Mesenchymal stem cell (in vitro differentiated cells and primary cell): Measurements from ENCODE around the gene PBX3.

Experiments used
- DNase-seq: peaks from one replicate; pipeline ENCODE4 v3.0.0-alpha.2; 2013
- H2AFZ ChIP-seq: one replicate; pipeline ENCODE4 v1.6.1; 2013; ENCODE audit warnings: low read depth, mild to moderate bottlenecking, control low read depth, inconsistent platforms, low read length, moderate library complexity
- H2AK5ac ChIP-seq: 2 replicates; pipeline ENCODE4 v1.6.1; 2013; ENCODE audit warnings: low read length, moderate library complexity, mild to moderate bottlenecking, inconsistent platforms; ENCODE audit not compliant: severe bottlenecking
- H2BK120ac ChIP-seq: one replicate; pipeline ENCODE4 v1.6.1; 2013; ENCODE audit warnings: low read depth, mild to moderate bottlenecking, inconsistent platforms, low read length, moderate library complexity
- H2BK12ac ChIP-seq, 2 experiments: one replicate each; pipeline ENCODE4 v1.6.1; 2013; ENCODE audit warnings: inconsistent platforms in 2 of 2, low read length in 2 of 2, mild to moderate bottlenecking in 2 of 2, moderate library complexity in 2 of 2, control low read depth in 1 of 2
- H2BK15ac ChIP-seq: one replicate; pipeline ENCODE4 v1.6.1; 2013; ENCODE audit warnings: mild to moderate bottlenecking, low read depth, inconsistent platforms; ENCODE audit not compliant: poor library complexity, severe bottlenecking
- H2BK5ac ChIP-seq: 2 replicates; pipeline ENCODE4 v1.6.1; 2013; ENCODE audit warnings: low read depth, mild to moderate bottlenecking, low read length, control low read depth, inconsistent platforms; ENCODE audit not compliant: poor library complexity, severe bottlenecking
- H3K14ac ChIP-seq, 2 experiments: one replicate each; pipeline ENCODE4 v1.6.1; 2013; ENCODE audit warnings: inconsistent platforms in 2 of 2, low read length in 2 of 2, control low read depth in 1 of 2, mild to moderate bottlenecking in 1 of 2, moderate library complexity in 1 of 2
- H3K18ac ChIP-seq, 2 experiments: one replicate each; pipeline ENCODE4 v1.6.1; 2013; ENCODE audit warnings: inconsistent platforms in 2 of 2, low read length in 2 of 2, control low read depth in 1 of 2, low read depth in 1 of 2, mild to moderate bottlenecking in 1 of 2
- H3K23ac ChIP-seq, 2 experiments: one replicate each; pipeline ENCODE4 v1.6.1; 2013; ENCODE audit warnings: inconsistent platforms in 2 of 2, low read length in 2 of 2, mild to moderate bottlenecking in 2 of 2, moderate library complexity in 2 of 2, control low read depth in 1 of 2
- H3K27ac ChIP-seq: 2 replicates; pipeline ENCODE4 v1.5.1; 2013; ENCODE audit warnings: mild to moderate bottlenecking, moderate library complexity, low read length, control low read depth, inconsistent platforms; ENCODE audit not compliant: poor library complexity, severe bottlenecking
- H3K27me3 ChIP-seq, 2 experiments: 2 replicates each; pipeline versions ENCODE4 v1.6.1 to v1.7.0; 2013; ENCODE audit warnings: low read length in 2 of 2, mild to moderate bottlenecking in 2 of 2, moderate library complexity in 2 of 2, control low read depth in 1 of 2, inconsistent platforms in 1 of 2; ENCODE audit not compliant: control insufficient read depth in 1 of 2, insufficient read depth in 1 of 2
- H3K36me3 ChIP-seq, 2 experiments: 2 replicates each; pipeline versions ENCODE4 v1.6.1 to v1.7.0; 2013; ENCODE audit warnings: low read length in 2 of 2, control low read depth in 1 of 2, inconsistent platforms in 1 of 2, low read depth in 1 of 2, mild to moderate bottlenecking in 1 of 2; ENCODE audit not compliant: insufficient read depth in 2 of 2, control insufficient read depth in 1 of 2
- H3K4ac ChIP-seq, 2 experiments: one replicate each; pipeline ENCODE4 v1.6.1; 2013; ENCODE audit warnings: inconsistent platforms in 2 of 2, low read length in 2 of 2, mild to moderate bottlenecking in 2 of 2, moderate library complexity in 2 of 2, control low read depth in 1 of 2, low read depth in 1 of 2
- H3K4me1 ChIP-seq: 2 replicates; pipeline ENCODE4 v1.6.1; 2013; ENCODE audit warnings: low read depth, low read length, control low read depth; ENCODE audit not compliant: control insufficient read depth, insufficient read depth
- H3K4me2 ChIP-seq: 2 replicates; pipeline ENCODE4 v1.6.1; 2013; ENCODE audit warnings: low read length, mild to moderate bottlenecking, inconsistent platforms; ENCODE audit not compliant: poor library complexity, severe bottlenecking
- H3K4me3 ChIP-seq, 2 experiments: 2 replicates each; pipeline versions ENCODE4 v1.5.1 to v1.7.0; 2013; ENCODE audit warnings: low read length in 2 of 2, mild to moderate bottlenecking in 2 of 2, control low read depth in 1 of 2, low read depth in 1 of 2; ENCODE audit not compliant: insufficient read depth in 1 of 2
- H3K79me1 ChIP-seq: replicated peaks from 2 replicates; pipeline ENCODE4 v1.6.1; 2013; ENCODE audit warnings: mild to moderate bottlenecking, control low read depth, low read length, inconsistent platforms; ENCODE audit not compliant: poor library complexity, severe bottlenecking
- H3K9ac ChIP-seq: 2 replicates; pipeline ENCODE4 v1.7.0; 2013; ENCODE audit warnings: mild to moderate bottlenecking, low read length, moderate library complexity
- H3K9me3 ChIP-seq: 2 replicates; pipeline ENCODE4 v1.7.0; 2013; ENCODE audit warnings: mild to moderate bottlenecking, low read length; ENCODE audit not compliant: control insufficient read depth
- H4K8ac ChIP-seq: one replicate; pipeline ENCODE4 v1.6.1; 2013; ENCODE audit warnings: inconsistent platforms, mild to moderate bottlenecking, low read length, moderate library complexity
- H4K91ac ChIP-seq: one replicate; pipeline ENCODE4 v1.6.1; 2013; ENCODE audit warnings: mild to moderate bottlenecking, low read length, inconsistent platforms
- WGBS: methylation state at CpG from one replicate; pipeline ENCODE4 v1.1.7; 2013; ENCODE audit warnings: mixed read lengths; 5-methylcytosine and 5-hydroxymethylcytosine counted together

The PBX3 gene

GRCh38 chr9:125914411-125914810 is 167.2 kb downstream of the PBX3 start:
- H2BK5ac ChIP-seq = no peak overlapping the region
- no peak overlapping the region for H3K18ac ChIP-seq
- no peaks in the 10 kb centered on the region for H3K27me3 ChIP-seq
- H3K36me3 ChIP-seq = peaks cover 0 to 15% of the 10 kb centered on the region in 2 experiments
- H3K79me1 ChIP-seq = peaks cover 7% of the 10 kb centered on the region
- H2BK12ac ChIP-seq = no peak overlapping the region
- H3K23ac ChIP-seq = no peak overlapping the region
- H3K4me2 ChIP-seq = no peak overlapping the region
- no peaks in the 10 kb centered on the region for H3K4me1 ChIP-seq
- H3K9ac ChIP-seq = no peak overlapping the region
- no peak overlapping the region for H4K91ac ChIP-seq
- H4K8ac ChIP-seq = no peak overlapping the region
- DNase-seq = no peak
- H2AFZ ChIP-seq = no peak overlapping the region
- no peak overlapping the region for H3K14ac ChIP-seq
- 93% methylated on average over 1 of the region's 1 CpG for WGBS
- H2AK5ac ChIP-seq = no peak overlapping the region
- H2BK120ac ChIP-seq = no peak overlapping the region
- H3K4me3 ChIP-seq = no peak overlapping the region
- no peaks in the 10 kb centered on the region for H3K9me3 ChIP-seq
- no peak overlapping the region for H2BK15ac ChIP-seq
- no peak overlapping the region for H3K27ac ChIP-seq
- no peak overlapping the region for H3K4ac ChIP-seq

DNA sequence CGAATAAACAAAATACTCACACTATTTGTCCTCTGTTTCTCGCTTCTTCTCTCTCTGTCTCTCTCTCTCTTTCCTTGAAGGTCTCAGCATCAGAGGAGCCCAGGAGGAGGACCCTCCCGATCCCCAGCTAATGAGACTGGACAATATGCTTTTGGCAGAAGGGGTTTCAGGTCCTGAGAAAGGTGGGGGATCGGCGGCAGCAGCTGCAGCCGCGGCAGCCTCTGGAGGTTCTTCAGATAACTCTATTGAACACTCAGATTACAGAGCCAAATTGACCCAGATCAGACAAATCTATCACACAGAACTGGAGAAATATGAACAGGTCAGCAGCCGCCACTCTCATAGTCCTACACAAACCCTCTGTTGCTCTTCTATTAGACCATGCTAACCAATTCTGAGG is 168.4 kb downstream of the PBX3 start:
- no peak overlapping the region for H3K4me3 ChIP-seq
- H4K8ac ChIP-seq = no peak overlapping the region
- H3K27me3 ChIP-seq = no peaks in the 10 kb centered on the region
- no peak overlapping the region for H3K4me2 ChIP-seq
- no peak overlapping the region for H3K27ac ChIP-seq
- no peak overlapping the region for H2BK5ac ChIP-seq
- whole genome bisulfite sequencing = 98% methylated on average over 7 of the region's 8 CpGs
- no peak overlapping the region for H3K9ac ChIP-seq
- H2BK12ac ChIP-seq = no peak overlapping the region
- H3K23ac ChIP-seq = no peak overlapping the region
- H3K36me3 ChIP-seq = peaks cover 0 to 15% of the 10 kb centered on the region in 2 experiments
- H2BK120ac ChIP-seq = no peak overlapping the region
- peaks cover 9% of the 10 kb centered on the region for H3K79me1 ChIP-seq
- H3K9me3 ChIP-seq = no peaks in the 10 kb centered on the region
- no peak overlapping the region for H2AK5ac ChIP-seq
- DNase-seq = no peak
- no peak overlapping the region for H3K18ac ChIP-seq
- H2AFZ ChIP-seq = no peak overlapping the region
- H2BK15ac ChIP-seq = no peak overlapping the region
- no peaks in the 10 kb centered on the region for H3K4me1 ChIP-seq
- H4K91ac ChIP-seq = no peak overlapping the region
- H3K14ac ChIP-seq = no peak overlapping the region
- H3K4ac ChIP-seq = no peak overlapping the region

DNA sequence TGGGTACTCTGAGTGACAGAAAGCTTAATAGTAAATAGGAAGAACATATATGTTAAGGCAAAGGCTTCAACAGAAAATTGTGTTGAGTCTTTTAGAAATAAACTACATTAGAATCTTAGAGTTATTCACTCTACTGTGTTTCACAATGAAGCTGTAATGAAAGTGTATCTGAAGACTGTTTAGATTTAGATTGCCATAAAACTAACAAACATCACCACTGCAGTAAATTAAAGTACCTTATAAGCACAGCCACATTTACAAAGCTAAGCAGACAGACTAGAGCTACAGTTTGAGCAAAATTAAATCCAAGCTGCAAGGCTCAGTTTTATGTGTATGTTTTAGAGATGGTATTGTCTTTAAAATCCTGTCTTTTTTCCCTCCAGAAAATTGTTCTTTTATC is 172.4 kb downstream of the PBX3 start:
- H2BK5ac ChIP-seq = no peak overlapping the region
- H3K23ac ChIP-seq = no peak overlapping the region
- H2BK15ac ChIP-seq = no peak overlapping the region
- H3K18ac ChIP-seq = no peak overlapping the region
- no peaks in the 10 kb centered on the region for H3K27me3 ChIP-seq
- no peak overlapping the region for H2BK12ac ChIP-seq
- no peak overlapping the region for H3K4me2 ChIP-seq
- peaks cover 0 to 15% of the 10 kb centered on the region in 2 experiments for H3K36me3 ChIP-seq
- H3K4me1 ChIP-seq = no peaks in the 10 kb centered on the region
- H3K4ac ChIP-seq = no peak overlapping the region
- no peak overlapping the region for H3K27ac ChIP-seq
- H3K14ac ChIP-seq = no peak overlapping the region
- no peak overlapping the region for H2AK5ac ChIP-seq
- peak; percentile 52 for DNase-seq
- H3K4me3 ChIP-seq = no peak overlapping the region
- H2AFZ ChIP-seq = no peak overlapping the region
- no peak overlapping the region for H4K8ac ChIP-seq
- H3K9me3 ChIP-seq = no peaks in the 10 kb centered on the region
- no peak overlapping the region for H4K91ac ChIP-seq
- H2BK120ac ChIP-seq = no peak overlapping the region
- peaks cover 10% of the 10 kb centered on the region for H3K79me1 ChIP-seq
- H3K9ac ChIP-seq = no peak overlapping the region

GRCh38 chr9:125920402-125920801 is 173.2 kb downstream of the PBX3 start:
- no peak overlapping the region for H2AK5ac ChIP-seq
- H2BK15ac ChIP-seq = no peak overlapping the region
- no peak overlapping the region for H4K91ac ChIP-seq
- H3K9me3 ChIP-seq = no peaks in the 10 kb centered on the region
- peaks cover 10% of the 10 kb centered on the region for H3K79me1 ChIP-seq
- WGBS = 100% methylated on average over 1 of the region's 2 CpGs
- H3K23ac ChIP-seq = no peak overlapping the region
- no peak overlapping the region for H3K9ac ChIP-seq
- no peak overlapping the region for H3K4me2 ChIP-seq
- H4K8ac ChIP-seq = no peak overlapping the region
- no peaks in the 10 kb centered on the region for H3K4me1 ChIP-seq
- no peak for DNase-seq
- H2BK12ac ChIP-seq = no peak overlapping the region
- H2BK120ac ChIP-seq = no peak overlapping the region
- no peak overlapping the region for H2AFZ ChIP-seq
- no peak overlapping the region for H3K4me3 ChIP-seq
- no peak overlapping the region for H3K27ac ChIP-seq
- H3K18ac ChIP-seq = no peak overlapping the region
- peaks cover 0 to 14% of the 10 kb centered on the region in 2 experiments for H3K36me3 ChIP-seq
- no peak overlapping the region for H2BK5ac ChIP-seq
- no peaks in the 10 kb centered on the region for H3K27me3 ChIP-seq
- no peak overlapping the region for H3K4ac ChIP-seq
- no peak overlapping the region for H3K14ac ChIP-seq
